ENCODE results near the gene JAK2.

Gene JAK2

GRCh38 chr9:4986296-4986695 is 1.2 kb downstream of the JAK2 start:
- no peak for ATAC-seq
- TF ChIP-seq ZFP30 (CRISPR knock-in tag; IDR thresholded peaks at IDR 0.05) (no peak), POU6F1 (CRISPR knock-in tag; IDR thresholded peaks at IDR 0.05; ENCODE audit: borderline replicate concordance, low read depth) (no peak)

- no peak for ATAC-seq
Measured at GRCh38 chr9:4986783-4987182, 1.7 kb downstream of the JAK2 start.

GRCh38 chr9:4987961-4988421 is 2.9 kb downstream of the JAK2 start:
- no peak for TF ChIP-seq ZNF70 (CRISPR knock-in tag; IDR thresholded peaks at IDR 0.05)
- TF ChIP-seq CREB5 (CRISPR knock-in tag; IDR thresholded peaks at IDR 0.05; ENCODE audit: low read depth): no peak
- TF ChIP-seq POU6F1 (CRISPR knock-in tag; IDR thresholded peaks at IDR 0.05; ENCODE audit: borderline replicate concordance, low read depth): no peak
- no peak for TF ChIP-seq SNAI2 (CRISPR knock-in tag; IDR thresholded peaks at IDR 0.05)
- TF ChIP-seq ZFP3 (CRISPR knock-in tag; IDR thresholded peaks at IDR 0.05): no peak
- TF ChIP-seq OSR1 (CRISPR knock-in tag; IDR thresholded peaks at IDR 0.05): no peak
- TF ChIP-seq TSHZ2 (CRISPR knock-in tag; IDR thresholded peaks at IDR 0.05): no peak
- TF ChIP-seq ISL1 (CRISPR knock-in tag; IDR thresholded peaks at IDR 0.05): no peak
- TF ChIP-seq TOX (CRISPR knock-in tag; IDR thresholded peaks at IDR 0.05; ENCODE audit: borderline replicate concordance): no peak
- no peak for TF ChIP-seq CSDC2 (CRISPR knock-in tag; IDR thresholded peaks at IDR 0.05)
- TF ChIP-seq ARNTL (CRISPR knock-in tag; IDR thresholded peaks at IDR 0.05; ENCODE audit: borderline replicate concordance, low read depth): no peak
- TF ChIP-seq TCF4 (CRISPR knock-in tag; IDR thresholded peaks at IDR 0.05; ENCODE audit: borderline replicate concordance): no peak
- no peak for TF ChIP-seq ESRRG (CRISPR knock-in tag; IDR thresholded peaks at IDR 0.05)
- no peak for TF ChIP-seq ZNF565 (CRISPR knock-in tag; conservative IDR thresholded peaks at IDR 0.05; ENCODE audit: low read depth)
- no peak for TF ChIP-seq PATZ1 (CRISPR knock-in tag; IDR thresholded peaks at IDR 0.05; ENCODE audit: borderline replicate concordance)
- TF ChIP-seq CSRNP3 (CRISPR knock-in tag; IDR thresholded peaks at IDR 0.05): no peak
- TF ChIP-seq GLIS3 (CRISPR knock-in tag; IDR thresholded peaks at IDR 0.05): no peak
- TF ChIP-seq RARB (CRISPR knock-in tag; IDR thresholded peaks at IDR 0.05): no peak

More at GRCh38 chr9:4986783-4987182, 1.7 kb downstream of the JAK2 start:
- TF ChIP-seq ZNF565 (CRISPR knock-in tag; conservative IDR thresholded peaks at IDR 0.05; ENCODE audit: low read depth) (no peak), CREB5 (CRISPR knock-in tag; IDR thresholded peaks at IDR 0.05; ENCODE audit: low read depth) (no peak), POU6F1 (CRISPR knock-in tag; IDR thresholded peaks at IDR 0.05; ENCODE audit: borderline replicate concordance, low read depth) (no peak), GLIS3 (CRISPR knock-in tag; IDR thresholded peaks at IDR 0.05) (no peak)

More at GRCh38 chr9:4987961-4988421, 2.9 kb downstream of the JAK2 start:
- ATAC-seq: no peak
